CD4-positive, alpha-beta T cell treated with Interleukin-6 at 100 ng/mL for 8 hours (primary cell): ENCODE measurements around the gene AP1M2.
"Not testable (repeated sequence)": the region's sequence is repeated elsewhere in the genome, so short reads cannot be mapped to it uniquely, and the experiment has no call there.

Experiments used
- DNase-seq: peaks from one replicate; pipeline ENCODE4 v3.0.0-alpha.2; 2020; ENCODE audit warnings: mixed read lengths, low spot score

AP1M2 gene

GRCh38 chr19:10565028-10565566, 22.0 kb downstream of the AP1M2 start:
- peak; percentile 55 for DNase-seq

GRCh38 chr19:10562609-10563008, 24.5 kb downstream of the AP1M2 start:
- no peak for DNase-seq

DNA sequence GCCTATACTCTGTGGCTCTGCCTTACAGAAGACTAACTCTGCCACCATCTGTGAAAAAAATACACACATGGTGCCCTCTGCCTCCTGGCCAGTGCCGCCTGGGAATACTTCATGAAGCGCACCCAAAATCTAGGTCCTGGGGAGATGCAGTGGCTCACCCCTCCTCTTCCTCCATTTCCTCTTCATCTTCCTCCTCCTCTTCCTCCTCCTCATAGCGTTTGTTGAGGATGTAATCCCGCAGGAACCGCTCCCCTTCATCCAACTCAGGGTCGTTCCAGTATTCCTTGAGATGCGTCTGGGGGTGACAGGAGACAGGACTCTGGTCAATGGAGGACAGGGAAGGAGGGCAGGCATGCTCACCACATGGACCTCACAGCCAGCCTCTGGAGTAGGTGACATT, 27.0 kb downstream of the AP1M2 start:
- no peak for DNase-seq

DNA sequence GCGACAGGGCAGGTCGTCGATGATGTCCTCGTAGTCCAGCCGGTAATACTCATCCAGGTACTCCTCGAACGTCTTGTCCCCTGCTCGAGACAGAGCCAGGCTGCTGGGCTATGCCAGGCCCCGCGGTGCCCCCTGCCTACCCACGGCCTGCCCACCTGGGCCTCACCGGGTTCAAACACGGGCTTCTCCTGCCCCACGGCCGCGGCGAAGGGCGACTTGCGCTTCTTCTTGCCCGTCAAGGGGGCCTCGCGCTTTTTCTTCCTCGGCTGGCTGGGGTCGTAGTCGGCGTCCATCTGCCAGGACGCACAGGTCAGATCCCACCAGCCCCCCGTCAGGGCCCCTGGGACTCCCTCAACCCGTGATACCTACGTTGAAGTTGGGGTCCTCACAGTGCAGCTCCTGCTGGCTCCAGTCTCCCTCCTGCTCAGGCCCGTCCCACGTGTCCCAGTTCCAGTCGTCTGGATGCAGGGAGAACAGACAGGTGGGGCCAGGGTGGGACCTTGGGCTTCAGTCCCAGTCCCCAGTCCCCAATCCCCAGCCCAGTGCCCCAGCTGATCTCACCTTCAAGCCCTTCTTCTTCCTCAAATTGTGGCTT, 29.4 kb downstream of the AP1M2 start:
- no peak for DNase-seq

GRCh38 chr19:10555610-10555973, 31.5 kb downstream of the AP1M2 start:
- DNase-seq, result no peak

- no peak for DNase-seq
Measured at GRCh38 chr19:10554760-10555609, 32.1 kb downstream of the AP1M2 start.

DNA sequence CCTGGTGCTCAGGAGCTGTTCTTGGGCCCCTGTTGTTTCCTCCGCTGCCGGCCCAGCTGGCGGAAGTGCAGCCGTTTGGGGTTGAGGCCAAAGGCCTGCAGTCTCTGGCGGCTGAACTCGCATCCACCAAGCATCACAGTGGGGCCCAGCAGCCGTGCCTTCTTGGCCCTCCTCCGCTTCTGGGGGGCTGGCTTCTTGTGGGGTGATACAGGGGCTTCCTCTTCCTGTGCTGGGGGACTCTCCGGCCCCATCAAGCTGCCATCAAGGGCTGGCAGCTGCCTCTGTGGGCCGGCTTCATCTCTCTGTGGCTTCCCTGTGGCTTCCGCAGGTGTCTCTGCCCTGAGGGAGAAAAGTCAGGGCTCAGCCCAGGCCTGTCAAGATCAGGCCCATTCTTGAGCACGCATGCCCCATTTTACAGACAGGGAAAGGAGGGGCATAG, 33.1 kb downstream of the AP1M2 start:
- DNase-seq, result peak; percentile 68

- no peak for DNase-seq
Measured at GRCh38 chr19:10553087-10553667, 33.9 kb downstream of the AP1M2 start.

DNA sequence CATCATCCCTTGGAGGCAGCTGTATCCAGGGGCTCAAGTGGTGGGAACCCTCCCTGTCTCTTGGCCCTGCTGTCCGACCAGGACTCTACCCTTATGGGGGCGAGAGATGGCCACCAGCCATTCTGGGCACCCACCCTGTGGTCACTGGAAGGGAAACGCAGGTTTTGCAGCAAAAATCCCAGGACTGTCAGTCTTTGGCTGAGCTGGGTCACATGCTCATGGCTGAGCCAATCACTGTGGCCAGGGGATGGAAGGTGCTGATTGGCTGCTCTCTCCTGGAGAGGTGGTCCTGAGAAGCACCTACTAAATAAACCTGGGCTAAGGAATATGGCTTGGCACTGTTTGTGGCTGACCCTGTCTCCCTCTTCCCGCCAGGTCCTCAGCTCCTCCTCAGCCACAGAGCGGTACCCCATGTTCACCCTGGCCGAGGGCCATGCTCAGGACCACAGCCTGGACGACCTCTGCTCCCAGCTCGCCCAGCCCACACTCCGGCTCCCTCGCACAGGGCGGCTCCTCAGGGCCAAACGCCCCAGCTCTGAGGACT, 34.5 kb downstream of the AP1M2 start:
- DNase-seq, result no peak

GRCh38 chr19:10551698-10552301, 35.3 kb downstream of the AP1M2 start:
- DNase-seq, result peak; percentile 34

DNA sequence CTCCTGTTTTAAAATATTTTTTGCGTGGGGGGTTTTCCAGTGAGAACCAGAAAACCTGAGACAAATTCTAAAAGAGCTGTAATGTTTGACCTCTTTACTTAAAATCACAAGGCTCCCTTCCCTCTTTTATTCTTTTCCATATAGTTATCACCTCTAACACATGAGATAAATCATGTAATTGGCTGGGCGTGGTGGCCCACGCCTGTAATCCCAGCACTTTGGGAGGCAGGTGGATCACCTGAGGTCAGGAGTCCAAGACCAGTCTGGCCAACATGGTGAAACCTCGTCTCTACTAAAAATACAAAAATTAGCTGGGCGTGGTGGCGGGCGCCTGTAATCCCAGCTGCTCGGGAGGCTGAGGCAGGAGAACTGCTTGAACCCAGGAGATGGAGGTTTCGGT, 36.1 kb downstream of the AP1M2 start:
- not testable (repeated sequence) for DNase-seq

DNA sequence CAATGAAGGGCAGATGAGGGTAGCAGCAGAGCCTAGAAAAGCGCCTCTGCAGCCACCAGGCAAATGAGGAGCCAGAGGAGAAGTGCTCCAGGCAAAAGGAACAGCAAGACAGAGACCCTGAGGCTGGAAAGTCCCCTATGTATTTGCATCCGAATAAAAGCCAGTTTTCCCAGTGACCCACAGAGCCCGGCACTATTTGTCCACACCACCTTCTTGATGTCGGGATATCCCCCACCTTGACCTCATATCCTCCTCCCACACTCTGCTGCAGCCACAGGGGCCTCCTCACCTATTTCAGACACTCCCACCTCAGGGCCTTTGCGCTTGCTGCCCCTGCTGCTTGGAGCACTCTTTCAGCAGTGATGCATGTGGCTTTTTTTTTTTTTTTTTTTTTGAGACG, 36.8 kb downstream of the AP1M2 start:
- no peak for DNase-seq

DNA sequence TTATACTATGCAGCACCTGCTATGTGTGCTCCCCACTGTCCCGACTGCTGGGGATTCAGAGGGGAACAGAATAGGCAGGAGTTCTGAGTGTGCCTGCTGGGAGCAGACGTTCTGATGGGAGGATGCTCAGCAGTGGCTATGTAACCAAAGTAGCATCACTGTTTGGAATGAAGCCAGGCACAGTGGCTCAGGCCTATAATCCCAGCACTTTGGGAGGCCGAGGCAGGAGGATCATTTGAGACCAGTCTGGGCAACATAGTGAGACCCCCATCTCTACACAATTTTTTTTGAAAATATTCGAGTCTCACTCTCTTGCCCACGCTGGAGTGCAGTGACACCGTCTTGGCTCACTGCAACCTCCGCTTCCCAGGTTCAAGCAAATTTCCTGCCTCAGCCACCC, 37.4 kb downstream of the AP1M2 start:
- DNase-seq, result no peak

- no peak for DNase-seq
Measured at GRCh38 chr19:10548746-10549276, 38.3 kb downstream of the AP1M2 start.

GRCh38 chr19:10546817-10547216, 40.3 kb downstream of the AP1M2 start:
- no peak for DNase-seq

DNA sequence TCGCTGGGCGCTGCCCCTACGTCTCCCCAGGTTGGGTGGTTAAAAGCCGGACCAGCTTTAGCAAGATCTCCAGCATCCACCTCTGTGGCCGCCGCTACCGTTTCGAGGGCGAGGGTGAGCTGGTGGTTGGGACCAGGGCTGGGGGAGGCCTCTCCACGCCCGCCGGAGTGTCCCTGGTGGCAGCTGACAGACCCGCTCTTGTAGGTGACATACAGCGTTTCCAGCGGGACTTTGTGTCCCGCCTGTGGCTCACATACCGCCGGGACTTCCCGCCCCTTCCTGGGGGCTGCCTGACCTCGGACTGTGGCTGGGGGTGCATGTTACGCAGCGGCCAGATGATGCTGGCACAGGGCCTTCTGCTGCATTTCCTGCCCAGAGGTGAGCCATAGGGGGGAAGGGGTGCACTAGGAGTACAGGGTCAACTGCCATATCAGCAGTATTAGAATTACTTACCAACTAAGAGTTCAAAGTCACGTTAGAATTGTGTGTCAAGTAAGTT, 42.3 kb downstream of the AP1M2 start:
- DNase-seq, result no peak

- no peak for DNase-seq
Measured at GRCh38 chr19:10544242-10544752, 42.8 kb downstream of the AP1M2 start.

DNA sequence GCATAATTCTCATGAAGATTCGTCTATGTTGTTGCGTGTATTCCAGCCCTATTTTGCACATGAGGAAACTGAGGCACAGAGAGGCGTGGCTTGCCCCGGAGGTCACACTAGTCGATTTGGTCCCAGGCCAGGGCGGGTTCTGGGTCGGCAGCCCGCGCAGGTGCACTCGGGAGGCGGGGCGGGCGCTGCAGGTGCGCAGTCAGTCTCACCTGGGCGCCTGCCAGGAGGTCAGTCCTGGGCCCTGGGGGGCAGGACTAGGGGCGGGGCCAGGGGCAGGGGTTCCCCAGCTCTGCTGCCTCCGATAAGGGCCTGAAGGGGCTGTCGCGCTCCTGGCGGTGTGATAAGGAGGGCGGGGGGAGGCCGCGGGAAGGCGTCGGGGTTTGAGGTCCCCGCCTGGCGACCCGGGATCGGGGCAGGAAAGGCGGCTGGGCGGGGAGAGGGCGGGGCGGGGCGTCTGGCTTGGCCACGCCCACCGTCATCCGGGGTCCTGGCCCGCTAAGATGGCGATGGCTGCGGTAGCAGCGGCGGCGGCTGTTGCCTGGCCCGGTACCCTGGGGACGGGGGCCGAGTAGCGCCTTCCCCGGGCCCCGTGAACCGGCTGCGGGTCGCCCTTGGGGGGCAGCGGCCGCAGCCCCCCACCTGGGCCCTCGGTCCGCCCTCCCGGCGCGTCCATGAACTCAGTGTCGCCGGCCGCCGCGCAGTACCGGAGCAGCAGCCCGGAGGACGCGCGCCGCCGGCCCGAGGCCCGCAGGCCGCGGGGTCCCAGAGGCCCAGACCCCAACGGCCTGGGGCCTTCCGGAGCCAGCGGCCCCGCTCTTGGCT, 43.5 kb downstream of the AP1M2 start, which contains the start of gene ATG4D:
ATG4D (plus strand) TSS at position 485 of the 822 bp plus-strand sequence; CDS start at position 672, 187 bp downstream.
- peak; percentile 77 for DNase-seq

GRCh38 chr19:10543059-10543419, 44.1 kb downstream of the AP1M2 start:
- no peak for DNase-seq

GRCh38 chr19:10539016-10539415, 48.1 kb downstream of the AP1M2 start:
- DNase-seq, result not testable (repeated sequence)
